Esophagus squamous epithelium (tissue), 4 donors: ENCODE data around the gene RAB20.

Experiments used
- POLR2A ChIP-seq, 4 donors: fragments of 450-650 bp; IDR thresholded peaks; one replicate each; pipeline ENCODE4 v1.6.1; 2017; ENCODE audit warnings: antibody characterized with exemption in 4 of 4, mild to moderate bottlenecking in 4 of 4, moderate library complexity in 3 of 4
- TF ChIP-seq, protein P1 (sequence below), 6 experiments: fragments of 450-650 bp in 4 of 6; fragments of 200-600 bp in 2 of 6; sonication (generic) in 2 of 6; IDR thresholded peaks; one replicate each; pipeline ENCODE4 v1.5.1; 2016 to 2019; ENCODE audit warnings: antibody characterized with exemption in 6 of 6, mild to moderate bottlenecking in 4 of 6, moderate library complexity in 4 of 6

DNA sequence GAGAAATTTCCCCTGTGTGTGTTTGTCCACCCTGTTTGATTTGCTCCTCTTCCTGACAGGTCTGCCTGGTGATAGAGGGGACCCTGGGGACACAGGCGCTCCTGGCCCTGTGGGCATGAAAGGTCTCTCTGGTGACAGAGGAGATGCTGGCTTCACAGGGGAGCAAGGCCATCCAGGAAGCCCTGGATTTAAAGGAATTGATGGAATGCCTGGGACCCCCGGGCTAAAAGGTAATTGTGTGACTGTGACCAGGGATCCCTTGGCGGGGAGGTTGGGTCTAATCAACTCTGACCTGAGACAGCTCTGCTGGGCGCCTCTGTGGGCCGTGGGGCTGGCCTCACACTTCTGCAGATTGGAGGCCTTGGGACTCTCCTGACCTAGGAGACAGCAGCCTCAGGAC, 81.4 kb downstream of the RAB20 start:
- TF ChIP-seq, protein P1, sequence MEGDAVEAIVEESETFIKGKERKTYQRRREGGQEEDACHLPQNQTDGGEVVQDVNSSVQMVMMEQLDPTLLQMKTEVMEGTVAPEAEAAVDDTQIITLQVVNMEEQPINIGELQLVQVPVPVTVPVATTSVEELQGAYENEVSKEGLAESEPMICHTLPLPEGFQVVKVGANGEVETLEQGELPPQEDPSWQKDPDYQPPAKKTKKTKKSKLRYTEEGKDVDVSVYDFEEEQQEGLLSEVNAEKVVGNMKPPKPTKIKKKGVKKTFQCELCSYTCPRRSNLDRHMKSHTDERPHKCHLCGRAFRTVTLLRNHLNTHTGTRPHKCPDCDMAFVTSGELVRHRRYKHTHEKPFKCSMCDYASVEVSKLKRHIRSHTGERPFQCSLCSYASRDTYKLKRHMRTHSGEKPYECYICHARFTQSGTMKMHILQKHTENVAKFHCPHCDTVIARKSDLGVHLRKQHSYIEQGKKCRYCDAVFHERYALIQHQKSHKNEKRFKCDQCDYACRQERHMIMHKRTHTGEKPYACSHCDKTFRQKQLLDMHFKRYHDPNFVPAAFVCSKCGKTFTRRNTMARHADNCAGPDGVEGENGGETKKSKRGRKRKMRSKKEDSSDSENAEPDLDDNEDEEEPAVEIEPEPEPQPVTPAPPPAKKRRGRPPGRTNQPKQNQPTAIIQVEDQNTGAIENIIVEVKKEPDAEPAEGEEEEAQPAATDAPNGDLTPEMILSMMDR (IDR thresholded peaks at IDR 0.05) = no peak
- TF ChIP-seq POLR2A (IDR thresholded peaks at IDR 0.05) = no peak
